Measurements from ENCODE around the gene PDGFA. TPM values are rescaled to one million over a fixed set of nuclear protein-coding genes. Genes with fewer than 3 reads are reported as not detected.

Gene PDGFA
- polyA plus RNA-seq, 1 donor (not counting 4 experiments of a cell fraction or from before 2014, with no cell fraction given), result 14.8 TPM

DNA sequence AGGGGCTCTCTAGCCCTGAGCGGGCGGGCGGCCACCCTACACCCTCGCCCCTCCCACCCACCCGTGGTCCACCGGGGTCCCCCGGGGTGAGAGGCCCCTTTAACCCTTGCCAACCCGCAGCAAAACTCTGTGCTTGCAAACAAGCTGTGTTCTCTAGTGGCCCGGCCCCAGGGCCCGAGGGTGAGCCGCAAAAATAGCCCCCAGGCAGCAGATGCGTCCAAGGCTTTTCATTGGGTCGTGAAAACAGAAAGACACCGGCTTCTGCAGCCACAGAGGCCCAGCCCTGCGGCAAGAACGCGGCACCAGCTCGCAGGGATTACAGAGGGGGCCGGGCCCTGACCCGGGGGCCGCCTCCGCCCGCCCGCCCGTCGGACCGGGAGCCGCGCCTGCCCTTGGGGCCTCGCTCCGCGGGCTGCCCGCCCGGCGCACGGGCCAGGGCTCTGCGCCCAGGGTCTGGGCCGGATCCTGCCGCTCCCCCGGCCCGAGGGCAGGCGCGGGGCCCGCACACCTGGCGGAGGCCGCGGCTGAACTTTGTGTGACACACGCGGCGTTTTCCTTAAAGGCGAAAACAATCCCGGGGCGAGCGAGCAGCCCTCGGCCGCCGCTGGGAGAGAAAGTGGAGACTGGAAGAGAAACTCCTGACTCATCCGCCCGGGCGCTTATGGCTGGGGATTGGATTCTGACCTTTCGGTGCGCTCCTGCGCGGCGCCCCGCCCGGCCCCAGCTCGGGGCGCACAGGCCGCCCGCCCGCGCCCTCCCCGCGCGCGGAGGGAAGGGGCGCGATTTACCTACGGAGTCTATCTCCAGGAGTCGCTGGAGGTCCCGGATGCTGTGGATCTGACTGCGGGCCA lies 2.8 kb downstream of the PDGFA start:
- Histone ChIP-seq H3K27ac (ENCODE audit: control insufficient read depth, insufficient read depth, low read length) (peak overlapping the region; percentile 49), H3K36me3 (ENCODE audit: control insufficient read depth in 2 of 2, extremely low read depth in 1 of 2, insufficient read depth in 2 of 2, low read length in 2 of 2) (no peaks in the 10 kb centered on the region)

DNA sequence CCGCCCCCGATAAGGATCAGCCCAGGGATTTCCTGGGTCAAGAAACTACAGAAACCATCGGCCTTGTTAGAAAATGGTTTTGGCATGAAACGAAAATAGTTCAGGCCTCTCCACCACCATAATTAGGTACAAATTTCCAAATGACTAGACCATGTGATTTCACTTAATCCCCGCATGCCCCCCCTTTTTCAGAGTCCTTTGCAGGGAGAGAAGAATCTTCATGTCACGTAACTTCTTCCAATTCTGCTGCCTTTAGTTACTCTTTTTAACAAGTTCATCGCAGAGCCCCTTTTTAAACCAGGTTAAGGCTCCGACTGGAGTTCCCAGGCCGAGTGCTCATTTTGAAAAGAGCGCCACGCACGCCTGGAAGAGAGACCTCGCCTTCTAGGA lies 3.4 kb downstream of the PDGFA start:
- dilution Hi-C loops (cut with MboI; ENCODE audit: extremely low pct_ligation_motif_present, low sequenced_read_pairs), result no loop called here
- peaks cover 7% of the 10 kb centered on the region for H4K20me1 ChIP-seq (ENCODE audit: control insufficient read depth, extremely low read depth, insufficient read depth, low read length)
- DNase-seq (ENCODE audit: low read depth, low spot score), result no peak
- H3K27me3 ChIP-seq (ENCODE audit: control insufficient read depth, extremely low read depth, insufficient read depth, low read length), result peaks cover 8% of the 10 kb centered on the region
- peak overlapping the region; percentile 15 for H3K9ac ChIP-seq (ENCODE audit: control insufficient read depth, extremely low read depth, insufficient read depth, low read length)
- peak; percentile 53 for FAIRE-seq
- peak overlapping the region; percentile 77 for H3K4me2 ChIP-seq (ENCODE audit: control insufficient read depth, extremely low read depth, insufficient read depth, low read depth, low read length)
- H3K27ac ChIP-seq (ENCODE audit: control insufficient read depth, insufficient read depth, low read length), result peak overlapping the region; percentile 43
- H2AFZ ChIP-seq (ENCODE audit: control insufficient read depth, low read length), result no peak overlapping the region
- H3K36me3 ChIP-seq (ENCODE audit: control insufficient read depth in 2 of 2, extremely low read depth in 1 of 2, insufficient read depth in 2 of 2, low read length in 2 of 2), result peaks cover 2 to 5% of the 10 kb centered on the region in 2 experiments
- H3K9me1 ChIP-seq (ENCODE audit: control insufficient read depth, extremely low read depth, insufficient read depth, low read length), result no peaks in the 10 kb centered on the region
- TF ChIP-seq, protein P1, sequence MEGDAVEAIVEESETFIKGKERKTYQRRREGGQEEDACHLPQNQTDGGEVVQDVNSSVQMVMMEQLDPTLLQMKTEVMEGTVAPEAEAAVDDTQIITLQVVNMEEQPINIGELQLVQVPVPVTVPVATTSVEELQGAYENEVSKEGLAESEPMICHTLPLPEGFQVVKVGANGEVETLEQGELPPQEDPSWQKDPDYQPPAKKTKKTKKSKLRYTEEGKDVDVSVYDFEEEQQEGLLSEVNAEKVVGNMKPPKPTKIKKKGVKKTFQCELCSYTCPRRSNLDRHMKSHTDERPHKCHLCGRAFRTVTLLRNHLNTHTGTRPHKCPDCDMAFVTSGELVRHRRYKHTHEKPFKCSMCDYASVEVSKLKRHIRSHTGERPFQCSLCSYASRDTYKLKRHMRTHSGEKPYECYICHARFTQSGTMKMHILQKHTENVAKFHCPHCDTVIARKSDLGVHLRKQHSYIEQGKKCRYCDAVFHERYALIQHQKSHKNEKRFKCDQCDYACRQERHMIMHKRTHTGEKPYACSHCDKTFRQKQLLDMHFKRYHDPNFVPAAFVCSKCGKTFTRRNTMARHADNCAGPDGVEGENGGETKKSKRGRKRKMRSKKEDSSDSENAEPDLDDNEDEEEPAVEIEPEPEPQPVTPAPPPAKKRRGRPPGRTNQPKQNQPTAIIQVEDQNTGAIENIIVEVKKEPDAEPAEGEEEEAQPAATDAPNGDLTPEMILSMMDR (optimal IDR thresholded peaks at IDR 0.05 in 1 of 3, IDR thresholded peaks at IDR 0.05 in 1 of 3, conservative IDR thresholded peaks at IDR 0.05 in 1 of 3; ENCODE audit: extremely low read depth in 1 of 3, insufficient read depth in 2 of 3, low read length in 3 of 3), result no peak
- no peak for TF ChIP-seq EZH2 (IDR thresholded peaks at IDR 0.05; ENCODE audit: low read length)
- peaks cover 67% of the 10 kb centered on the region for H3K79me2 ChIP-seq (ENCODE audit: control insufficient read depth, insufficient read depth, low read length)
- peaks cover 53% of the 10 kb centered on the region for H3K4me1 ChIP-seq (ENCODE audit: control insufficient read depth, extremely low read depth, insufficient read depth, low read length)
- H3K4me3 ChIP-seq (ENCODE audit: control insufficient read depth in 2 of 3, extremely low read depth in 1 of 3, insufficient read depth in 2 of 3, low read depth in 1 of 3, low read length in 3 of 3), result peak overlapping the region; percentile 49 to 73 (median 57)
- no peaks in the 10 kb centered on the region for H3K9me3 ChIP-seq (ENCODE audit: control insufficient read depth, low read depth, low read length)

More for the DNA sequence above, 2.8 kb downstream of the PDGFA start:
- peak overlapping the region; percentile 77 for H3K4me2 ChIP-seq (ENCODE audit: control insufficient read depth, extremely low read depth, insufficient read depth, low read depth, low read length)
- H3K9me3 ChIP-seq (ENCODE audit: control insufficient read depth, low read depth, low read length), result no peaks in the 10 kb centered on the region
- dilution Hi-C loops (cut with MboI; ENCODE audit: extremely low pct_ligation_motif_present, low sequenced_read_pairs), result no loop called here
- peaks cover 64% of the 10 kb centered on the region for H3K79me2 ChIP-seq (ENCODE audit: control insufficient read depth, insufficient read depth, low read length)
- TF ChIP-seq, protein P1 (optimal IDR thresholded peaks at IDR 0.05 in 1 of 3, IDR thresholded peaks at IDR 0.05 in 1 of 3, conservative IDR thresholded peaks at IDR 0.05 in 1 of 3; ENCODE audit: extremely low read depth in 1 of 3, insufficient read depth in 2 of 3, low read length in 3 of 3), result no peak
- no peak for TF ChIP-seq EZH2 (IDR thresholded peaks at IDR 0.05; ENCODE audit: low read length)
- peaks cover 14% of the 10 kb centered on the region for H3K27me3 ChIP-seq (ENCODE audit: control insufficient read depth, extremely low read depth, insufficient read depth, low read length)
- H3K9me1 ChIP-seq (ENCODE audit: control insufficient read depth, extremely low read depth, insufficient read depth, low read length), result no peaks in the 10 kb centered on the region
- DNase-seq (ENCODE audit: low read depth, low spot score) (no peak), FAIRE-seq (no peak)
- H3K4me3 ChIP-seq (ENCODE audit: control insufficient read depth in 2 of 3, extremely low read depth in 1 of 3, insufficient read depth in 2 of 3, low read depth in 1 of 3, low read length in 3 of 3), result peak overlapping the region; percentile 49 to 73 (median 57)
- peaks cover 7% of the 10 kb centered on the region for H4K20me1 ChIP-seq (ENCODE audit: control insufficient read depth, extremely low read depth, insufficient read depth, low read length)
- peak overlapping the region; percentile 79 for H3K9ac ChIP-seq (ENCODE audit: control insufficient read depth, extremely low read depth, insufficient read depth, low read length)
- H3K4me1 ChIP-seq (ENCODE audit: control insufficient read depth, extremely low read depth, insufficient read depth, low read length), result peaks cover 51% of the 10 kb centered on the region
- H2AFZ ChIP-seq (ENCODE audit: control insufficient read depth, low read length), result no peak overlapping the region
